ENCODE measurements around the gene SLC2A4RG.
"Not testable (repeated sequence)": the region's sequence is repeated elsewhere in the genome, so short reads cannot be mapped to it uniquely, and the experiment has no call there.

SLC2A4RG gene

DNA sequence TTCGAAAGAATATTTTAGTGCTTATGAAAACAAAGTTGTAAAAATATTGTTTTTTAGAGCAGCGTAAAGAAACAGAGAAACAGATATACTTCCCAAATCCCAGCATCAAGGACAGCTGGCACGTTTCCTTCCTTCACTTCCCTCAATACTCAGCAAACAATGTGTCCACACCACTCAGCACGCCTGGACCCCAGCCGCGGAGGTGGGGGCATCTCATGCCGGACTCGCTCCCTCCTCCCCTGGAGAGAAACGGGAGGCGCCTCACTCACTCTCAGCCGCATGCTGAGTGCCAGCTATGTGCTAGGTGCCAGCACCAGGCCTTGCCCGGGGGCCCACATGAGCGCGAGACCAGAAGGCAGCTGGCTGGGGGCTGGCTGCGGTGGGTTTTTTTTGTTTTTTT is 34.7 kb downstream of the SLC2A4RG start:
- H3K36me3 Mint-ChIP-seq (ENCODE audit: low read depth), result peaks cover 85% of the 10 kb centered on the region
- H3K27me3 Mint-ChIP-seq, result peaks cover 11% of the 10 kb centered on the region
- H3K27ac Mint-ChIP-seq, result no peak overlapping the region
- intact Hi-C loops (cut with micrococcal nuclease), result no loop called here
- peaks cover 16% of the 10 kb centered on the region for H3K4me1 Mint-ChIP-seq (ENCODE audit: low read depth)
- no peaks in the 10 kb centered on the region for H3K9me3 Mint-ChIP-seq
- no peak overlapping the region for H3K4me3 Mint-ChIP-seq

GRCh38 chr20:63775096-63775978 is 35.8 kb downstream of the SLC2A4RG start:
- intact Hi-C loops (cut with micrococcal nuclease), result no loop called here
- Mint-ChIP-seq H3K27ac (no peak overlapping the region), H3K9me3 (no peaks in the 10 kb centered on the region), H3K27me3 (peaks cover 11% of the 10 kb centered on the region), H3K4me1 (ENCODE audit: low read depth) (peaks cover 16% of the 10 kb centered on the region), H3K4me3 (no peak overlapping the region), H3K36me3 (ENCODE audit: low read depth) (peaks cover 81% of the 10 kb centered on the region)

DNA sequence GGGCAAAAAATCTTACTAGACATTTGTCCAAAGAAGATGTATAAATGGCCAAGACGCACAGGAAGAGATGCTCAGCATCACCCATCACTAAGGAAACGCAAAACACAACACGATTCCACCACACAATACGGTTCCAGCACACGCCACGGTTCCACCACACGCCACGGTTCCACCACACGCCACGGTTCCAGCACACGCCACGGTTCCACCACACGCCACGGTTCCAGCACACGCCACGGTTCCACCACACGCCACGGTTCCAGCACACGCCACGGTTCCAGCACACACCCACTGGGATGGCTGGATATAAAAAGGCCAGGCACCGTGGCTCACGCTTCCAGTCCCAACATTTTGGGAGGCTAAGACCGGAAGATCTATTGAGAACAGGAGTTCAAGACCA is 37.3 kb downstream of the SLC2A4RG start:
- not testable (repeated sequence) for H3K27ac Mint-ChIP-seq

GRCh38 chr20:63777614-63778013 is 38.0 kb downstream of the SLC2A4RG start:
- Mint-ChIP-seq H3K36me3 (ENCODE audit: low read depth) (peaks cover 75% of the 10 kb centered on the region), H3K4me1 (ENCODE audit: low read depth) (peaks cover 16% of the 10 kb centered on the region), H3K9me3 (no peaks in the 10 kb centered on the region), H3K4me3 (no peak overlapping the region), H3K27me3 (peaks cover 11% of the 10 kb centered on the region), H3K27ac (no peak overlapping the region)
- intact Hi-C loops (cut with micrococcal nuclease), result no loop called here

More for the DNA sequence above, 37.3 kb downstream of the SLC2A4RG start:
- Mint-ChIP-seq H3K36me3 (ENCODE audit: low read depth) (peaks cover 73% of the 10 kb centered on the region), H3K27me3 (peaks cover 11% of the 10 kb centered on the region), H3K4me1 (ENCODE audit: low read depth) (peaks cover 16% of the 10 kb centered on the region)
- H3K4me3 Mint-ChIP-seq; H3K9me3 Mint-ChIP-seq; intact Hi-C loops (cut with micrococcal nuclease): not testable (repeated sequence)

DNA sequence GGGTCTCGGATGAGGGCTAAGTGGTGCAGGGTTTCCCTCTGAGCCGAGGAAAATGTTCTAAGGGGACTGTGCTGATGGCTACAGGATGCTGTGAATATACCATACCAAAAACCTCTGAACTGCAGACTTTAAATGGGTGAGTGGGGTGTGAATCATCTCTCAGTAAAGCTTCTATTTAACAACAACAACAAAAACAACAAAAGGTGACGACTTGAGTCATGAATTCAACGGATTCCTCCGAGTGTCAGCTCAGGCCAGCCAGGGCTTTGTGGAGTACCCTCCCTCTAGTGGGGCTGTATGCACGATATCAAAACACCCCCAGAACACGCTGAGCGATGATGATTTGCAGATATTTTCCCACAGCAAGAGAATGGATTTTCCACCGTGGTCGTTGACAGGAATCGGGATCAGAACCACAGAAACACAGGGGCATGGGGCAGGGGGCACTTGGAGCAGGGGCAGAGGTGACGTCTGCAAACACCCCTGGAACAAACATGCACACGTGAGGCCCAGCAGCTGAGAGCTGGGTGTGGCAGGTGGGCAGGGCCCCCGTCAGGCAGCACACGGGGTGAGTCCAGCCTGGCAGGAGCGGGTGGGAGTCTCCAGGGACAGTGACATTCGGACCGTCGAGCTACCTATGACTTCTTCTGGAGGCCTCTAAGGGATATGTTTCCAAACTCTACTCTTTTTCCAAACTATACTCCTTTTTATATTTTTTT is 38.6 kb downstream of the SLC2A4RG start:
- Mint-ChIP-seq H3K27ac (no peak overlapping the region), H3K4me3 (no peak overlapping the region), H3K9me3 (no peaks in the 10 kb centered on the region), H3K27me3 (peaks cover 11% of the 10 kb centered on the region), H3K4me1 (ENCODE audit: low read depth) (peaks cover 16% of the 10 kb centered on the region), H3K36me3 (ENCODE audit: low read depth) (peaks cover 76% of the 10 kb centered on the region)
- intact Hi-C loops (cut with micrococcal nuclease), result no loop called here

GRCh38 chr20:63778857-63779256 is 39.3 kb downstream of the SLC2A4RG start:
- Mint-ChIP-seq H3K27me3 (peaks cover 11% of the 10 kb centered on the region), H3K36me3 (ENCODE audit: low read depth) (peaks cover 76% of the 10 kb centered on the region)

DNA sequence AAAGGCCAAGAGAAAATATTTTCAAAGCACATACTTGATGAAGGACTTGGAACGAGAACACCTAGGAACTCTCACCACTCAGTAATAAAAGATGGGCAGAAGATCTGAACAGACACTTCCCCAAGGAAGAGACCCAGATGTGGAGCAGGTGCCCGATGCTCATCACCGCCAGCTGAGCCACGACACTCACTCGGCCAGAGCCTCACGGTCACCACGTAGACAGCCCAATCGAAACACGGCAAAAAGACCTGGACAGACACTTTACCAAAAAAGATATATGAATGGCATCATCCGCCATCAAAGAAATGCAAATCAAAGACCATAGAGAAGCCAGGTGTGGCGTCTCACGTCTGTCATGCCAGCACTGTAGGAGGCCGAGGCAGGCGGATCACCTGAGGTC is 41.6 kb downstream of the SLC2A4RG start:
- Mint-ChIP-seq H3K4me1 (ENCODE audit: low read depth) (peaks cover 5% of the 10 kb centered on the region), H3K4me3 (no peak overlapping the region), H3K9me3 (no peaks in the 10 kb centered on the region), H3K27ac (no peak overlapping the region), H3K36me3 (ENCODE audit: low read depth) (peaks cover 76% of the 10 kb centered on the region), H3K27me3 (no peaks in the 10 kb centered on the region)
- intact Hi-C loops (cut with micrococcal nuclease), result no loop called here

More at GRCh38 chr20:63778857-63779256, 39.3 kb downstream of the SLC2A4RG start:
- Mint-ChIP-seq H3K4me1 (ENCODE audit: low read depth) (peaks cover 16% of the 10 kb centered on the region), H3K9me3 (no peaks in the 10 kb centered on the region), H3K4me3 (no peak overlapping the region), H3K27ac (no peak overlapping the region)
- intact Hi-C loops (cut with micrococcal nuclease), result no loop called here

DNA sequence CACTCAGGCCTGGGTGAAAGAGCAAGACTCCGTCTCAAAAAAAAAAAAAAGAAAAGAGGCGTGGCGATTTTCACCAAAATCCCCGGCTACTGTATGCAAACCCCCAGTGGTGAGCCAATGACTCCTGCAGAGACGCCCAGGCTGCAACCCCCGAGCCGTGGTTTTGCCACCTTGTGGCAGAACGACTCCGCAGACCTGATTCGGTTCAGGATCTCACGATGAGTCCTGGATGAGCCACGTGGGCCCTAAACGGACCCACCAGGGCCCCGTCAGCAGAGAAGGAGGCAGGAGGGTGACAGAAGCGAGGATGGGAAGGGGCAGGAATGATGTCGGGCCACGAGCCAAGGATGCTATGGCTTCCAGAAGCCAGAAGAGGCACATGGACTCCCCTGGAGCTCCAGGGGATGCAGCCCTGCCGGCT is 42.5 kb downstream of the SLC2A4RG start:
- Mint-ChIP-seq H3K27me3 (no peaks in the 10 kb centered on the region), H3K4me3 (no peak overlapping the region), H3K9me3 (no peaks in the 10 kb centered on the region), H3K4me1 (ENCODE audit: low read depth) (peaks cover 5% of the 10 kb centered on the region), H3K27ac (no peak overlapping the region), H3K36me3 (ENCODE audit: low read depth) (peaks cover 72% of the 10 kb centered on the region)
- intact Hi-C loops (cut with micrococcal nuclease), result no loop called here

- Mint-ChIP-seq H3K27me3 (no peaks in the 10 kb centered on the region), H3K9me3 (no peaks in the 10 kb centered on the region), H3K36me3 (ENCODE audit: low read depth) (peaks cover 72% of the 10 kb centered on the region), H3K27ac (no peak overlapping the region), H3K4me3 (no peak overlapping the region), H3K4me1 (ENCODE audit: low read depth) (peaks cover 5% of the 10 kb centered on the region)
- intact Hi-C loops (cut with micrococcal nuclease), result no loop called here
Observed at GRCh38 chr20:63782521-63782971, 43.0 kb downstream of the SLC2A4RG start.

GRCh38 chr20:63783970-63784369 is 44.4 kb downstream of the SLC2A4RG start:
- no peaks in the 10 kb centered on the region for H3K9me3 Mint-ChIP-seq
- intact Hi-C loops (cut with micrococcal nuclease), result no loop called here
- peaks cover 72% of the 10 kb centered on the region for H3K36me3 Mint-ChIP-seq (ENCODE audit: low read depth)
- peaks cover 10% of the 10 kb centered on the region for H3K4me1 Mint-ChIP-seq (ENCODE audit: low read depth)
- H3K27ac Mint-ChIP-seq, result no peak overlapping the region
- no peak overlapping the region for H3K4me3 Mint-ChIP-seq
- no peaks in the 10 kb centered on the region for H3K27me3 Mint-ChIP-seq

DNA sequence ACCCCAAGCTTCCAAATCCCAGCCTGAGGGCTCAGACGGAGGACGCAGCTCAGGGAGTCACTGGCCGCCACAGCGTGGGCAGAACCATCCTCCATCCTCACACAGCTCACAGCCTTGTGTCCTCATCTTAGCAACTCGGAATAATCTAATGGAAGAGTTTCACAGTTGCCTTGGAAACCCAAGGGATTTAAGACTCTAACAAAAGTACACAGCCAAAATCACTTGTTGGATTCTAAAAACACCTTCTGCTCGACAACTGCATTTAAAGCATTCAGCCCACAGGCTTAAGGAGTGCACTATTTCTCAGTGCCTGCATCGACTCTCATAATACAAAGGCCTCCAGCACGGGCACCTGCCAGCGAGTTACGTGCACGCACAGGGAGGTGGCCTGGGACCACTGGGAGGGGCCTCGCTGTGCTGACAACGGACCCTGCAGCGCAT is 46.1 kb downstream of the SLC2A4RG start:
- Mint-ChIP-seq H3K4me1 (ENCODE audit: low read depth) (peaks cover 10% of the 10 kb centered on the region), H3K27ac (no peak overlapping the region), H3K9me3 (no peaks in the 10 kb centered on the region), H3K27me3 (no peaks in the 10 kb centered on the region), H3K4me3 (no peak overlapping the region), H3K36me3 (ENCODE audit: low read depth) (peaks cover 83% of the 10 kb centered on the region)
- intact Hi-C loops (cut with micrococcal nuclease), result loop anchor here (2.0 kb wide), 1 partner anchor 79 kb away; the partner anchor contains the start of gene TPD52L2

DNA sequence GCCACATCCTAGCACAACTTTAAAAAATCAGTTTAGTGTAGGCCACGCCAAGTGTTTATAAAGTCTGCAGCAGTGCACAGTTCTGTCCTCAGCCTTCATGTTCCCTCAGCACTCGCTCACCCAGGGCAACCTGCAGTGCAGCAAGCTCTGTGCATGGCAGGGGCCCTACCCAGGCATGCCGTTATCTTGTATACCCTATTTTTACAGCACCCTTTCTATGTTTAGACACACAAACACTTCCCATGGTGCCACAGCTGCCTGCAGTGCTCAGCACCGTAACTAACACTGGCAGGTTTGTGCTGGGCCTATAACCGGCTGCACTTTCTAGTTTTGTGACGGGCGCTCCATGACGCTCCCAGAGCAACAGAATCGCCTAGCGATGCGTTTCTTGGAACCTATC is 47.7 kb downstream of the SLC2A4RG start:
- Mint-ChIP-seq H3K9me3 (no peaks in the 10 kb centered on the region), H3K27ac (peak overlapping the region; percentile 11), H3K4me3 (no peak overlapping the region), H3K27me3 (no peaks in the 10 kb centered on the region), H3K4me1 (ENCODE audit: low read depth) (peaks cover 10% of the 10 kb centered on the region), H3K36me3 (ENCODE audit: low read depth) (peaks cover 89% of the 10 kb centered on the region)
- intact Hi-C loops (cut with micrococcal nuclease), result loop anchor here (2.0 kb wide), 1 partner anchor 77 kb away; the partner anchor contains the start of gene TPD52L2

- intact Hi-C loops (cut with micrococcal nuclease), result loop anchor here (2.0 kb wide), 1 partner anchor 77 kb away; the partner anchor contains the start of gene TPD52L2
- Mint-ChIP-seq H3K9me3 (no peaks in the 10 kb centered on the region), H3K27ac (no peak overlapping the region), H3K4me1 (ENCODE audit: low read depth) (peaks cover 10% of the 10 kb centered on the region), H3K4me3 (no peak overlapping the region), H3K27me3 (no peaks in the 10 kb centered on the region), H3K36me3 (ENCODE audit: low read depth) (peaks cover 89% of the 10 kb centered on the region)
Observed at GRCh38 chr20:63787749-63788148, 48.2 kb downstream of the SLC2A4RG start.
